HEK293T (cell line): ENCODE data around the gene MADD.

Experiments
- CTCF ChIA-PET: fragments of 350-600 bp; formaldehyde crosslinking; extraction: SDS; loops from one replicate; lab custom pipeline; 2021; ENCODE audit warnings: antibody characterized with exemption, inconsistent platforms; lab: Yijun Ruan, JAX
- POLR2A ChIA-PET: fragments of 350-600 bp; formaldehyde crosslinking; extraction: SDS; loops from one replicate; lab custom pipeline; 2020; ENCODE audit warnings: antibody characterized with exemption, inconsistent platforms; lab: Yijun Ruan, JAX
- DNase-seq: peaks from one replicate; pipeline ENCODE4 v3.0.0; 2012; ENCODE audit warnings: mixed read lengths; ENCODE audit errors: extremely low spot score
- ARNT ChIP-seq: fragments of 450-650 bp; IDR thresholded peaks from 2 replicates; pipeline ENCODE4 v1.6.1; 2017; ENCODE audit warnings: mild to moderate bottlenecking
- BHLHE40 ChIP-seq: fragments of 450-650 bp; IDR thresholded peaks from 2 replicates; pipeline ENCODE4 v1.6.1; 2016; ENCODE audit warnings: mild to moderate bottlenecking, moderate library complexity, borderline replicate concordance
- CTBP1 ChIP-seq: fragments of 450-650 bp; IDR thresholded peaks from 2 replicates; pipeline ENCODE4 v1.6.1; 2016; ENCODE audit warnings: borderline replicate concordance
- ELF4 ChIP-seq: fragments of 450-650 bp; IDR thresholded peaks from 2 replicates; pipeline ENCODE4 v1.6.1; 2017; ENCODE audit warnings: antibody characterized with exemption
- FOXA1 ChIP-seq: fragments of 450-650 bp; IDR thresholded peaks from 2 replicates; pipeline ENCODE4 v1.6.1; 2016; ENCODE audit warnings: mild to moderate bottlenecking
- FOXK2 ChIP-seq: fragments of 450-650 bp; IDR thresholded peaks from 2 replicates; pipeline ENCODE4 v1.6.1; 2016; ENCODE audit warnings: mild to moderate bottlenecking
- FOXM1 ChIP-seq: fragments of 450-650 bp; IDR thresholded peaks from 2 replicates; pipeline ENCODE4 v1.6.1; 2017; ENCODE audit warnings: mild to moderate bottlenecking, borderline replicate concordance
- HDGF ChIP-seq: fragments of 450-650 bp; IDR thresholded peaks from 2 replicates; pipeline ENCODE4 v1.6.1; 2017; ENCODE audit warnings: antibody characterized with exemption, borderline replicate concordance
- L3MBTL2 ChIP-seq: fragments of 450-650 bp; conservative IDR thresholded peaks from 2 replicates; pipeline ENCODE4 v1.6.1; 2016; ENCODE audit warnings: mild to moderate bottlenecking
- LEF1 ChIP-seq: fragments of 450-650 bp; IDR thresholded peaks from 2 replicates; pipeline ENCODE4 v1.6.1; 2017; ENCODE audit warnings: mild to moderate bottlenecking, borderline replicate concordance
- NFRKB ChIP-seq: fragments of 450-650 bp; IDR thresholded peaks from 2 replicates; pipeline ENCODE4 v1.6.1; 2016; ENCODE audit warnings: mild to moderate bottlenecking, moderate library complexity
- PKNOX1 ChIP-seq: fragments of 450-650 bp; IDR thresholded peaks from 2 replicates; pipeline ENCODE4 v1.6.1; 2016
- SP1 ChIP-seq: fragments of 450-650 bp; IDR thresholded peaks from 2 replicates; pipeline ENCODE4 v1.6.1; 2017
- SUZ12 ChIP-seq: fragments of 450-650 bp; IDR thresholded peaks from 2 replicates; pipeline ENCODE4 v1.6.1; 2016; ENCODE audit warnings: mild to moderate bottlenecking
- TARDBP ChIP-seq: fragments of 450-650 bp; IDR thresholded peaks from 2 replicates; pipeline ENCODE4 v1.6.1; 2016
- ZNF384 ChIP-seq: fragments of 450-650 bp; IDR thresholded peaks from 2 replicates; pipeline ENCODE4 v1.6.1; 2016

MADD gene

GRCh38 chr11:47280860-47281259, 10.9 kb downstream of the MADD start:
- DNase-seq = no peak
- POLR2A ChIA-PET = interaction anchor here (1.0 kb wide), 1 partner anchor 10 kb away, joined by 4 read pairs; no protein-coding TSS in a partner anchor
- TF ChIP-seq FOXA1 (no peak), SUZ12 (no peak), ELF4 (no peak), HDGF (no peak)
- CTCF ChIA-PET = interaction anchor here (0.6 to 0.8 kb wide), 2 partner anchors 10 to 206 kb away, joined by 3 read pairs; no protein-coding TSS in a partner anchor

- ChIA-PET CTCF (no interaction called here), POLR2A (no interaction called here)
- DNase-seq = no peak
- TF ChIP-seq L3MBTL2 (no peak), PKNOX1 (no peak), ARNT (no peak), FOXA1 (no peak)
Measured at GRCh38 chr11:47282462-47282861, 12.5 kb downstream of the MADD start.

GRCh38 chr11:47284151-47284550, 14.2 kb downstream of the MADD start:
- CTCF ChIA-PET = no interaction called here
- POLR2A ChIA-PET = interaction anchor here (1.3 kb wide), 1 partner anchor 9 kb away, joined by 5 read pairs; no protein-coding TSS in a partner anchor
- no peak for DNase-seq
- TF ChIP-seq PKNOX1 = no peak
- no peak for TF ChIP-seq HDGF
- TF ChIP-seq SP1 = no peak
- no peak for TF ChIP-seq ELF4
- no peak for TF ChIP-seq ZNF384
- TF ChIP-seq NFRKB = no peak
- no peak for TF ChIP-seq SUZ12
- no peak for TF ChIP-seq L3MBTL2
- TF ChIP-seq LEF1 = no peak
- no peak for TF ChIP-seq CTBP1
- no peak for TF ChIP-seq ARNT
- TF ChIP-seq FOXM1 = no peak

- ChIA-PET POLR2A (no interaction called here), CTCF (no interaction called here)
- no peak for DNase-seq
- TF ChIP-seq ELF4 (no peak), FOXK2 (no peak), ZNF384 (no peak), FOXA1 (no peak), CTBP1 (no peak), FOXM1 (no peak), TARDBP (no peak), LEF1 (no peak), SUZ12 (no peak)
Measured at GRCh38 chr11:47285969-47286770, 16.2 kb downstream of the MADD start.

GRCh38 chr11:47288066-47288465, 18.1 kb downstream of the MADD start:
- no peak for TF ChIP-seq PKNOX1
- TF ChIP-seq L3MBTL2 = no peak
- TF ChIP-seq SUZ12 = no peak
- TF ChIP-seq FOXK2 = no peak
- no peak for TF ChIP-seq TARDBP
- TF ChIP-seq ZNF384 = no peak
- TF ChIP-seq FOXA1 = no peak
- TF ChIP-seq BHLHE40 = no peak
- TF ChIP-seq HDGF = no peak
- no peak for TF ChIP-seq LEF1
- no peak for TF ChIP-seq ARNT
- no peak for TF ChIP-seq FOXM1
- no peak for TF ChIP-seq ELF4
- no peak for TF ChIP-seq CTBP1
- TF ChIP-seq SP1 = no peak
- TF ChIP-seq NFRKB = no peak
- DNase-seq = no peak
- ChIA-PET CTCF (no interaction called here), POLR2A (no interaction called here)

GRCh38 chr11:47289856-47290255, 19.9 kb downstream of the MADD start:
- no peak for DNase-seq
- TF ChIP-seq TARDBP (no peak), CTBP1 (no peak), L3MBTL2 (no peak), FOXM1 (no peak), BHLHE40 (no peak), ARNT (no peak)
- ChIA-PET CTCF (no interaction called here), POLR2A (interaction anchor here (0.9 kb wide), 1 partner anchor 11 kb away, joined by 3 read pairs; no protein-coding TSS in a partner anchor)
